ENCODE data around the gene PLOD1.

The PLOD1 gene

GRCh38 chr1:11957398-11957797 is 22.9 kb downstream of the PLOD1 start:
- ChIA-PET CTCF (interaction anchor here (0.6 kb wide), 1 partner anchor 74 kb away, joined by 4 read pairs; no protein-coding TSS in a partner anchor), POLR2A (interaction anchor here (0.5 to 0.9 kb wide), 2 partner anchors 12 to 48 kb away, joined by 5 read pairs; no protein-coding TSS in a partner anchor)
- TF ChIP-seq ZNF248 (tag by site-specific recombination; IDR thresholded peaks at IDR 0.05) (no peak), YY2 (tag by site-specific recombination; IDR thresholded peaks at IDR 0.05) (no peak), ZNF202 (tag by site-specific recombination; IDR thresholded peaks at IDR 0.05; ENCODE audit: borderline replicate concordance) (no peak), ZBTB20 (tag by site-specific recombination; IDR thresholded peaks at IDR 0.05) (peak; percentile 74), PRDM2 (tag by site-specific recombination; IDR thresholded peaks at IDR 0.05; ENCODE audit: borderline replicate concordance) (no peak), SP3 (tag by site-specific recombination; IDR thresholded peaks at IDR 0.05) (no peak), ZNF274 (IDR thresholded peaks at IDR 0.05; ENCODE audit: low read length) (no peak), ZNF274 (tag by site-specific recombination; IDR thresholded peaks at IDR 0.05; ENCODE audit: borderline replicate concordance) (no peak), ZNF175 (tag by site-specific recombination; IDR thresholded peaks at IDR 0.05) (no peak), ZNF701 (tag by site-specific recombination; IDR thresholded peaks at IDR 0.05) (no peak)
- no peak overlapping the region for H3K27ac ChIP-seq (ENCODE audit: extremely low read depth, low read depth, low read length)
- no peaks in the 10 kb centered on the region for H3K9me3 ChIP-seq (ENCODE audit: control insufficient read depth, insufficient read depth, low read depth, low read length)
- no peaks in the 10 kb centered on the region for H3K4me1 ChIP-seq (ENCODE audit: control insufficient read depth, insufficient read depth, low read length)
- H3K4me3 ChIP-seq (ENCODE audit: low read depth, low read length), result no peak overlapping the region
- H3K36me3 ChIP-seq (ENCODE audit: control insufficient read depth in 2 of 2, insufficient read depth in 1 of 2, low read length in 2 of 2), result peaks cover 19 to 64% of the 10 kb centered on the region in 2 experiments; a peak in 2 of 3 replicates

GRCh38 chr1:11957897-11958296 is 23.4 kb downstream of the PLOD1 start:
- Histone ChIP-seq H3K4me3 (ENCODE audit: low read depth, low read length) (no peak overlapping the region), H3K36me3 (ENCODE audit: control insufficient read depth in 2 of 2, insufficient read depth in 1 of 2, low read length in 2 of 2) (peaks cover 19 to 62% of the 10 kb centered on the region in 2 experiments; a peak in 2 of 3 replicates), H3K4me1 (ENCODE audit: control insufficient read depth, insufficient read depth, low read length) (no peaks in the 10 kb centered on the region), H3K27ac (ENCODE audit: extremely low read depth, low read depth, low read length) (no peak overlapping the region), H3K9me3 (ENCODE audit: control insufficient read depth, insufficient read depth, low read depth, low read length) (no peaks in the 10 kb centered on the region)
- TF ChIP-seq ZIC2 (tag by site-specific recombination; IDR thresholded peaks at IDR 0.05) (0 out of 2 replicates have a peak, but pooled peaks have one; percentile 30), GFI1B (tag by site-specific recombination; IDR thresholded peaks at IDR 0.05) (no peak), ZNF785 (tag by site-specific recombination; IDR thresholded peaks at IDR 0.05) (no peak), ZNF571 (tag by site-specific recombination; IDR thresholded peaks at IDR 0.05) (no peak), ZNF621 (tag by site-specific recombination; IDR thresholded peaks at IDR 0.05) (no peak), ZNF792 (tag by site-specific recombination; IDR thresholded peaks at IDR 0.05) (no peak), ZNF37A (tag by site-specific recombination; IDR thresholded peaks at IDR 0.05) (no peak), ZNF280C (tag by site-specific recombination; IDR thresholded peaks at IDR 0.05) (no peak)
- POLR2A ChIA-PET, result interaction anchor here (0.5 to 1.6 kb wide), 2 partner anchors 13 to 48 kb away, joined by 5 to 6 read pairs; no protein-coding TSS in a partner anchor
- CTCF ChIA-PET, result no interaction called here
